ENCODE measurements around the gene EFCAB6.

EFCAB6 gene

GRCh38 chr22:43812149-43812842 is at the start of gene EFCAB6:
EFCAB6 (minus strand) TSS chr22:43812305; CDS start chr22:43782318, 29,987 bp downstream.
- DNase-seq, result peak; percentile 90

GRCh38 chr22:43861529-43861928 is 49.4 kb upstream of the EFCAB6 start:
- no peak for DNase-seq

- no peak for DNase-seq
These were observed 48.7 kb upstream of the EFCAB6 start for GRCh38 chr22:43860831-43861230.

GRCh38 chr22:43860126-43860525 is 48.0 kb upstream of the EFCAB6 start:
- DNase-seq, result no peak

- no peak for DNase-seq
These were observed 47.5 kb upstream of the EFCAB6 start for GRCh38 chr22:43859621-43860020.

GRCh38 chr22:43859176-43859575 is 47.1 kb upstream of the EFCAB6 start:
- DNase-seq, result no peak

- no peak for DNase-seq
These were observed 46.2 kb upstream of the EFCAB6 start for GRCh38 chr22:43858156-43858895.

GRCh38 chr22:43857367-43857766 is 45.3 kb upstream of the EFCAB6 start:
- DNase-seq, result no peak

- no peak for DNase-seq
These were observed 43.3 kb upstream of the EFCAB6 start for GRCh38 chr22:43855431-43855830.

GRCh38 chr22:43854786-43855271 is 42.7 kb upstream of the EFCAB6 start:
- DNase-seq, result no peak

GRCh38 chr22:43854121-43854785 is 42.1 kb upstream of the EFCAB6 start:
- no peak for DNase-seq

- no peak for DNase-seq
These were observed 41.3 kb upstream of the EFCAB6 start for GRCh38 chr22:43853328-43853931.

GRCh38 chr22:43852573-43853327 is 40.6 kb upstream of the EFCAB6 start:
- no peak for DNase-seq

GRCh38 chr22:43851979-43852307 is 39.8 kb upstream of the EFCAB6 start:
- DNase-seq, result no peak

GRCh38 chr22:43851058-43851978 is 39.2 kb upstream of the EFCAB6 start:
- no peak for DNase-seq

- DNase-seq, result no peak
These were observed 38.4 kb upstream of the EFCAB6 start for GRCh38 chr22:43850529-43850928.

- no peak for DNase-seq
These were observed 37.6 kb upstream of the EFCAB6 start for GRCh38 chr22:43849731-43850130.

GRCh38 chr22:43848366-43849171 is 36.5 kb upstream of the EFCAB6 start:
- no peak for DNase-seq

- DNase-seq, result no peak
These were observed 35.5 kb upstream of the EFCAB6 start for GRCh38 chr22:43847376-43848289.

GRCh38 chr22:43846966-43847365 is 34.9 kb upstream of the EFCAB6 start:
- DNase-seq, result no peak
